CD4-positive, alpha-beta T cell treated with Interferon gamma for 1 hour (primary cell): ENCODE data around the gene TMSB4X.
"Not testable (repeated sequence)": the region's sequence is repeated elsewhere in the genome, so short reads cannot be mapped to it uniquely, and the experiment has no call there.

Experiments used
- DNase-seq: peaks from one replicate; pipeline ENCODE4 v3.0.0-alpha.2; 2020

The TMSB4X gene

DNA sequence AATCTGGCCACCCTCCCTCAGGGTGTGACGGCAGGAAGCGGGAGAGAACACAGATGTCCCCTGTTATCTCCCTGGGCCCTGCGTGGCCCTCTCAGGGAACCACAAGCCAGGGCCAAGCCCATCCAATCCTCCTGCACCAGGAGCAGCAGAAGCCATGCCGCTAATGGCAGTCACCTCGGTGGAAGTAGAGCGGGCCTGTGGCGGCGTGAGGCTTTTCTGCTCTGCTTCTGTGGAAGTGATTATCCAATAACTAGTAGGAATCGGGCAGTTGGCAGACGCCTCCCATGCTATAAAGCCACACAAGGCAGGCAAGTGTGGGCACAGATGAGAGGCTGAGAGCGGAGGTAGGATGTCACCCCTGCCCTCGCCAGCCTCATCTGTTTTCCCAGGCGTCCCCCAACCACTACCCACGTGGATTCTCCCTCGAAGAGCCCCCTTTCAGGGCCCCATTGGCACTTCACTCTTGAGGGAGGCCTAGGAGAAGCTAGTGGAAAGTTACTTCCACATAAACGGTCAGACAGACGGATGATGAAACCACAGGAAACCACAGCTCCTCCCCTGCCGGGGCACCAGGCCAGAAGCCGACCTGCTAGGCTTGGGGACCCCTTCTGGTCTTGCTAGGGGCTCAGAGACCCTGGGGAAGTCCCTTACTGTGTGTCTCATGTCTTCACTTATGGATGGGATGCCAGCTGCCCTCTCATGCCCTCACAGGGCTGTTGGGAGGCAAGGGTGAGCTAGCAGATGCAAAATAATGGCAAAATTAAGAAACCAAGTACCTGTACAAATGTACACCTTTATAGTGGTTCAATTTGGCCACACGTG lies 18.8 kb upstream of the TMSB4X start:
- peak; percentile 81 for DNase-seq

DNA sequence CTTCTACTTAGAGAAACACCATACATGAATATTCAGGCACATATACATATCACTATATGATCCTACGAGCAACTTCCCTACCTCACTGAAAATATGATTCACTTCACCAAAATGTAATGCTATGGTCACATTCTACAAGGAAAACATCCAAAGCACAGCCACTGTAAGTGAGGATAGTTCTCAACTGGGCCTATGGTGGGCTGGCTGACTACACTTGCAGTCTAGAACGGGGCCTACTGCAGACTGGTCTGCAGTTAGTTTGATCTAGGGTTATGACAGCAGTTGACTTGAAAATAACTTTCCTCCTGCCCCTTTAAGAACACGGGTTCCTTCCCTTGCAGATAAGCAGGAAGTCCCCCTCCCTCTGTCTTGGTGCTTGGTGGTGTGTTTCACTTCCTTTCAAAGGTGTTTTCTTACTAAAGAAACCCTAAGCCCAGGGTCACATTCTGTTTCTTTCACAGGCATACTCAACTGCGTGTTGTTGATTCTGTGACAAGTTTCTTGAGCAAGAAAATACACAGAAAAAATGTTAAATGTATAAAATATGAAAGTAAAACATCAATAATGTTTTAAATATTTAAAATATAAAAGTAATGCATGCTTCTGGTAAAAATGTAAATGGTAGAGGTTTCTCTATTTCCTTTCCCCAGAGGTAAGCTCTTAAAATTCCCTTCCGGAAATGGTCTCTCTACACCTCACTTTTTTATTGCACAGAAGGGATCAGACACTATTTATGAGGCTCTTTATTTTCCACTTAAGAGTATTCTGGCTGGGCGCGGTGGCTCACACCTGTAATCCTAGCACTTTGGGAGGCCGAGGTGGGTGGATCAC lies 18.0 kb upstream of the TMSB4X start:
- DNase-seq = peak; percentile 76

DNA sequence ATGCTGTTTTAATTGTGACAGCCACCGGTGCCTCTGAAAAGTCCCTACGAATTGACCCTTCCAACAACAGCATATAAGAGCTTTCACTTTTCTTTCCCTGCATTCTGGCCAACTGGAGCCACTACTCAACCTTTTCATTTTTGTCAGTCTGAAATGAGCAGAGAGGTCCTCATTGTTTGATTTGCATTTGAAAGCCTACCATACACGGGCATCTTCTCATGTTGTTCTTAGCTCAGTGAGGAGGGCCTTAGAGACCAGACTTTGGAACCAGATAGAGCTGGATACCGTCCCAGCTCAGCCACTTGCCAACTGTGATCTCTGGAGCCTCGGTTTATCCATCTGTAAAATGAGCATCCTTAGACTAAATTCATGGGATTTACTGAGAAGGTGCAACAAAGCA lies 16.9 kb upstream of the TMSB4X start:
- DNase-seq = no peak

DNA sequence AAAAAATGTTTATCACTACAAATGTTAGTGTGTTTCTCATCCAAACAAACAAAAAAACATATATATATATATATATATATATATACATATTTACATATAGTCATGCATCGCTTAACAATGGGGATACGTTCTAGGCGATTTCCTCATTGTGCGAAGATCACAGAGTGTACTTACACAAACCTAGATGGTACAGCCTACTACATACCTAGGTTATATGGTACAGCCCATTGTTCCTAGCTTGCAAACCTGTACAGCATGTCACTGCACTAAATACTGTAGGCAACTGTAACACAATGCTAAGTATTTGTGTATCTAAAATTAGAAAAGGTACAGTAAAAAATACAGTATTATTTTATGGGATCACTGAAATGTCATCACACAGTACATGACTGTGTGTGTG lies 16.4 kb upstream of the TMSB4X start:
- DNase-seq = no peak

DNA sequence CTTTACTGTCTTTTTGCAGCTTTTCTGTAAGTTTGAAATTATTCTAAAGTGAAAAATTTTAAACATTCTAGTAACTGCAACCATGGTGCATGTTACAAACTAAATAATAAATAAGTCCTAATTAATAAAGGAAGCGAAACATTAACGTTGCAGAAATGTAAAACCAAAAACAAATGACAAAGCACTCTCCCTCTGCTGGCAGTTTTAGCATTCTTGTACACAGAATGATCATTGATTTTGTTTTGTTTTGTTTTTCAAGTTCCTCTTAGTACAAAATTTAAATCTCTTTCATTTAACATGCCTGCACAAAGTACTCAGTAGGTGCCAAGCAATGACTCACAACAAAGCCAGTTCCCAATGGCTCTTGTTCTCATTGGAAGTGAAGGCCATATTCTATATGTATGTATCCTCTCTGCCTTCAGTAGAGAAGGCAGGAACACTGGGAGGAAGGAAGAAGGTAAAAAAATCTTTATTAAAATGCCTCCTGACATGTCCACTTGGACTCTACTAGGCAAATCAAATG lies 13.7 kb upstream of the TMSB4X start:
- no peak for DNase-seq

DNA sequence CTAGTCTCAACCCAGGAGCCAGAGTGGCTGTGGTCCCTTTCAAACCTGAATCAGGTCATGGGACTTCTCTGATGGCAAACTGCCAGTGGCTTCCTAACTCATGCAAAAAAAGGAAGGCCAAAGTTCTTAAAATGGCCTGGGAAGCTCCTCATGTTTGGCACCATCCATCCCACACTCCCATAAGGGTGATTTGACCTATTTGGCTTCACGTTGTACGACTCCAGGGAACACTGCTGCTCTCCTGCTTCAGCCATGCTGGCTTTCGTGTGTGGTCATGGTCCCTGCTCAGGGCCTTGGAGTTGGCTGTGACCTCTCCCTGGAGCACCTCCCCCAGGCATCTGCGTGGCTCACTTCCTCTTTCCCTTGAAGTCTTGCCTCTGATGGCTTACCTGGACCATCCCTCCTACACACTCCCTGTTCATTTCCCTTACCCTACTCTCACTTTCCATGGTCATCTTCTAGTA lies 12.8 kb upstream of the TMSB4X start:
- no peak for DNase-seq

DNA sequence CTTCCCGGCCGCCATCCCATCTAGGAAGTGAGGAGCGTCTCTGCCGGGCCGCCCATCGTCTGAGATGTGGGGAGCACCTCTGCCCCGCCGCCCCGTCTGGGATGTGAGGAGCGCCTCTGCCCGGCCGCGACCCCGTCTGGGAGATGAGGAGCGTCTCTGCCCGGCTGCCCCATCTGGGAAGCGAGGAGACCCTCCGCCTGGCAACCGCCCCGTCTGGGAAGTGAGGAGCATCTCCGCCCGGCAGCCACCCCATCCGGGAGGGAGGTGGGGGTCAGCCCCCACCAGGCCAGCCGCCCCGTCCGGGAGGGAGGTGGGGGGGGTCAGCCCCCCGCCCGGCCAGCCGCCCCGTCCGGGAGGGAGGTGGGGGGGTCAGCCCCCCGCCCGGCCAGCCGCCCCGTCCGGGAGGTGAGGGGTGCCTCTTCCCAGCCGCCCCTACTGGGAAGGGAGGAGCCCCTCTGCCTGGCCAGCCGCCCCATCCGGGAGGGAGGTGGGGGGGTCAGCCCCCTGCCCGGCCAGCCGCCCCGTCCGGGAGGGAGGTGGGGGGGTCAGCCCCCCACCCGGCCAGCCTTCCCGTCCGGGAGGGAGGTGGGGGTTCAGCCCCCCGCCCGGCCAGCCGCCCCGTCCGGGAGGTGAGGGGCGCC lies 11.6 kb upstream of the TMSB4X start:
- not testable (repeated sequence) for DNase-seq

DNA sequence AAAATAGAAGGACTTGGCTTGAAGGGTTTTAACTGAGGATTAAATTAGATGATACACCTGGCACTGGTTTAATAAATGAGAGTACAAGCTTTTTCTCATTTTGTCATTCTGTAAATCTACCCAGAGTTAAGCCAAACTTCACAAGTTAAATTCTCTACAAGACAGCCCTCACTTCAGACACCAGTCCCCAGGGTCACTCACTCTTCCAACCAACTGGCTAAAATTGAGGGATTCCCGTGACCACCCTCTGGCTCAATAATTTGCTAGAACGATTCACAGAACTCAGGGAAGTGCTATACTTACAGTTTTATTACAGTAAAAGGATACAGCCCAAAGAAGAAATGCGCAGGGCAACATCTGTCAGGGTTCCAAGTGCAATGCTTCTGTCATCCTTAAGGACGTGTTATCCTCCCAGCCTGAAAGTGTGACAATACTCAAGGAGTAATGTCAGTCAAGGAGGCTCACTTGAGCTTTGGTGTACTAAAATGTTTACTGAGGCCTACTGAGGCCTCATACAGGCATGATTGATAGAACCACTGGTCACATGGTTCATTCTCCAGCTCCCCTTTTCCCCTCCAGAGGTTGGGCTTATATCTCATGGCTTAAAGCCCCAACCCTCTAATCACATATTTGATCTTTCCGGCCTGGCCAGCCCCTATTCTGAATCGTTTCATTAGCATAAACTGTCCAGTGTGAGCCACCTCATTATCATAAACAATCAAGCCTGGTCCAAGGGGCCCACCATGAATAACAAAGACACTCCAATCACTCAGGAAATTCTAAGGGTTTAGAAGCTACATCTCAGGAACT lies 9.6 kb upstream of the TMSB4X start:
- DNase-seq = no peak

DNA sequence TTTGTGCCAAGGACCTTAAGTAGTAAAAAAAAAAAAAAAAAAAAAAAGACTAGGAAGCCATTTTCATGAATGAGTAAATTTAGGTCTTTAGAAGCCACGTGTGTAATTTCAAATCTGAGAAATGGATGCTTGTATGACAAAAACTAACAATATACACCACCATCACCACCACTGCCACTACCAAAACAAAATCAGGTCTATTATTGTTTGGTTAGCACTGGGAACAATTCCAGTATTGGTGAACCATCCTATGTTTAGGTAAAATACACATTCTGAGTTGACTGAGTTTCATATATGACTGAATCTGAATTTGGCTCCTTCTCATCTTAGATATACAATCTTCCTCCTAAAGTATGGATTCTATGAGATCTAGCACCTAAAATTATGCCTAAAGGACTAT lies 8.8 kb upstream of the TMSB4X start:
- no peak for DNase-seq

DNA sequence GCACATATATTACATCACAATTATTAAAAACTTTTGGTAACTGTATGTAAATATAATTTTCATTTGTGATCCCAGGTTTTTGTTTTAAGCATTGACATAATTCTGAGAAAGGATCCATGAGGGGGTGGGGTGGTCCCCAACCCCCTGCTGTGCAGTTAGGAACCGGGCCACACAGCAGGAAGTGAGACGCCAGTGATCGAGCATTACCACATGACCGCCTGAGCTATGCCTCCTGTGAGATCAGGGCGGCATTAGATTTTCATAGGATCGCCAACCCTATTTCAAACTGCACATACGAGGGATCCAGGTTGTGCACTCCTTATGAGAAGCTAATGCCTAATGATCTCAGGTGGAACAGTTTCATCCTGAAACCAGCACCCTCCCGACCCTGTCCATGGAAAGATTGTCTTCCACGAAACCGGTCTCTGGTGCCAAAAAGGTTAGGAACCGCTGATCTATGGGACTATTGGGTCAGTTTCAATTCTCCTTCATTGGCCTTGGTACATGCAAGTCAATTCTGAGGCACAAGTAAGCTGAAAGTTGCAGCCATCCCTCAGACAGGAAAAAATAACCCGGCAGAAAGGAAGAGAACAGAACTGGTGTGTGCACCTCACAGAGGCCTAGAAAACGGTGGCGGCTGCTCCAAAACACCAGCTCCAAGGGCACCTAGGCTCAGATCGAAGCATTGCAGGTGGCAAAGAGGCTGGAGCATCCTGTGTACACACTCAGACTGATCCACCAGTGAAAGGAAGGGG lies 7.0 kb upstream of the TMSB4X start:
- DNase-seq = no peak

DNA sequence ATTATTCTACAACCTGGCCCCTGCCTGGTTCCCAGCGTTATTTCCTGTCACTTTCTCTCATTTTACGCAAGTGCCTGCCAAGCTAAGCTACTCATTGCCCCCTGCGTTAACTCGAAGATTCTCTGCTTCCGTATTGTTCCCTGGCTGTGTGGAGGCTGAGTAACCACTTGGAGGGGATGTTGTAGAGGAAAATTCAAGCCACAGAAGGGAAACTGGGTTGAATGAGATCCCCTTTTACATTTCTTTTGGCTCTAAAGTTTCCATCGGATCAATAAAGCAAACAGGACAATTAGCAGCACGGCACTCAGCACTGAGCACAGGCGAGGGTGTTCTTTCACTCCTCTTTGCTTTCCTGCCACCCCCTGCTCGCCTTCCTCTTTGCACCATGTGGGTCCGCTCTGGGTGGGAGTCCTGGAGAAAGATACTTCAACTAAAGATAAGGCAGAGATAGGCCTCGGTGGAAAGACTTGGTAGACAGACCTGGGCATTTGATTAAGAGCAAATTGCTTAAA lies 4.2 kb upstream of the TMSB4X start:
- DNase-seq = peak; percentile 70

DNA sequence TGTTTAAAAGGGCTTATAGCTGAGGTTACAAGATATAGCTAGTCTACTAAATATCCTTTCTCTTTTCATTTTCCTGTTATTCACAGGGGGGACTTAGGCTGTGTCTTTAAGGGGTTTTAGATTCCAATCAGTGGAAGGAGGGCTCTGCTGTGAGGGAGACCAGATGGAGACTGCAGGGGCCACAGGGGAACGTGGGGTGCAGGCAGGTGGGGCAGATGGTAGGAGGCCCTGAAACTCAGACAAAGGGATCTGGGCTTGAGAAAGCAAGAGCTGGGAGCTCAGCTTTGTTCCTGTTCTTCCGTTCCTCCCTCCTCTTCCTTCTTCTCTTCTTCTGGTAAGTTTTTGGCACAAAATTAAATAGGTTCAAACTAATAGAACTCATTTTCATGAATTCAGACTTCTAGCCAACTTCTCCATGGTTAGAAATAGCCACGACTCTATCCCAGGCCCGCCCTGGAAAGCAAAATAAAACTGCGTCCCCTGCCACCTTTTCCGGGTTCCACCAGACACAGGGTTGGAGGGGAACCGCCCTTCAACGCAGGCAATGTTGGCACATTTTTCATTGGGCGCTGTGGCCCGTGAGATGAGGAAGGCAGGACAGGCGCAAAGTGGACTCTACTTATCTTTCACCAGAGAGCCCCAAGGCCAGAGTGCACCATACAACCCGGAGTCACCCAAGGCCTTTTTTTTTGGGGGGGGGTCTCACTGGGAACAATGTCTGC lies 3.5 kb upstream of the TMSB4X start:
- peak; percentile 39 for DNase-seq

DNA sequence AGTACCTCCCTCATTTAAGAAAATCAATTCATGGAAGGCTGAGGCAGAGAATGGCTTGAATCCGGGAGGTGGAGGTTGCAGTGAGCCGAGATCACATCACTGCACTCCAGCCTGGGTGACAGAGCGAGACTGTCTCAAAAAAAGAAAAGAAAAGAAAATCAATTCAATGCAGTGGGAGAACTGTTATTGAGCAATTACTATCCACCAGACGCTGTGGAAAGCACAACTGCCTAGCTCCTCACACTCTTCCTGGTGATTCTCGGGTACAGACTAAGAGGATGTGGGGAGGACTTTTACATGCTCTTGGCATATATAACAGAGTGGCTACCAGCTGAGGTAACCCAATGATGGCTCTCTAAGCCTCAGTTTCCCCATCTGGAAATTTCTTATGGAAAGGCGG lies 2.7 kb upstream of the TMSB4X start:
- DNase-seq = no peak

DNA sequence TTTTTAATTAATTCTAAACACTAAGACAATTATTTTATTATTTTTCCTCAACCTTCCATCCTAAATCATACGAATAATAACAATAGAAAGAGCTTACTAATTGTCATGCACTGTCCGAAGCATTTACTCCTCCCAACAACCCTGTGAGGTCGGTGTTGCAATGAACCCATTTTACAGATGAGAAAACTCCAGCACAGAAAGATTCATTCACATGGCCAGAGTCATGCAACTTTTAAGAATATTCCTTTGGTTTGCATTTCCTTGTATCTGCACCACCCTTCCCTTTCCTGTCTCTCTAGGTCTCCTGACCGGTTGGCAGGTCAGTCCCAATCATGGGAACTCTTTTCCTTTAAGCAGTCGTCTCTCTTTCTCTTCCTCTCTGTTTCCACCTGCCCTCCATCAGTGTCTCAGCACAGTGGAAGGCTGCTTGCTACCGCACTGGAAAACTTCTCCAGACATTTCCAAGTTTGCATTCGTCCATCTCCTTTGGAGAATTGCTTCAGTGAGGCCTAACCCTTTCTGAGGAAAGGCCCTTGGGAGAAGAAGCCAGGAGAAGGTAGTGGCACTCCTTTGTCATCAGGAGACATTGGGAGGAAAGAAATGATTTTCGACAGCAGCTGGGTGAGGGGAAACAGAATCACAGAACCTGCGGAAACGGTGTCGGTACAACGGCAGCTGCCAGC lies 1.9 kb upstream of the TMSB4X start:
- DNase-seq = no peak

DNA sequence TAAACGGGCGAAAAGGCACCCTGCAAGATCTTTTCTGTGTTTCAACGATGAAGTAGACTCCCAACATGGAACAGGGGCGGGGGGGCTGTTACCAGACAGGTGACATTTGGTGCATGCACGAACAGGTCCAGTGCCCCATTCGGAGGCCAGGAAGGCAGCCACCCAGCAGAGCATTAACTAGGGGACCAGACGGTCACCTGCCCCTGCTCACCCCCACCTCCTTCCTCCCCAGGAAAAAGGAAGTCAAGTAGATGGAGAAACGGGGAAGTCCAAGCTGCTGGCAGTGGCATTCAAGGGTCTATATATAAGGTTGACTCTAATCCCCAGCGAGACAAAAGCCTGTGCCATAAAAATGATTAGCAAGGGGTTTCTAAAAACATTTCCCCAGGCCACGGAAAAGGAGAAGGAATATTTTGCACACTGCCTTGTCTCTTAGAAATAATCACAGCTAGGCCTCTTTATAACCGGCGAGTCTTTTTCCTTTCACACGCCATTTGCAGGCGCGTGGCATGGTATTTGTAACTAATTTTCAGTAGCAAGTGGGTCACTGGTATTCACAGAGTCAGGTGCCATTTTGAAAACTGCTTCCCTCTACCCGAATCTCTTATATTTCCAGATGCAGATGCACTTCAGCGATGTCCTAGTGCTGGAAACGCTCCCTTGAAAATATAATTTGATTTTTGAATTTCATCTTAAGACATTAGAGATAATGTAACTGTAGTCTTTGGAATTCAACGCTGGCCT lies 1.2 kb upstream of the TMSB4X start:
- peak; percentile 62 for DNase-seq

DNA sequence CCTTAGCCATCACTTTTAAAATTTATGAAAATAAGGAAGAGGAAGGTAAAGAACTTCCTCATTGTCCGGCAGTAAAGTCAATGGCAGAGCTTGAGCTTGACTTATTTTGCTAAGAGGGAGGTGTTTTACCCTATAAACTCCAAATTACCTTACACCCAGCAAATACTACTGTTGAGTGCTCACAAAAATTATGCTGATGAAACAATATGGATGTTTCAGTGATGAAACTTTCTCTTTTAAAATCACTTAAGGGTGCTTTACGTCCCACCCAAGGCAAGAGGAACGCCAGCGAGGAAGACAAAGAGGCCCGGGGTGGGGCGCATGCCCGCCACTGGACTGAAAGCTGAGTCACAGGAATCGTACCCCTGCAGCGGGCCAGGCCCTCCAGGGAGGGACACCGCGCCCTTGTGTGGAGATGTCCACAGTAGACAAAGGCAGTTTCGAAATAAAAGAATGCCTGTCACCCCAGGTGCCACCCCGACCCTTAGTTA lies 560 bp upstream of the TMSB4X start:
- DNase-seq = peak; percentile 54

DNA sequence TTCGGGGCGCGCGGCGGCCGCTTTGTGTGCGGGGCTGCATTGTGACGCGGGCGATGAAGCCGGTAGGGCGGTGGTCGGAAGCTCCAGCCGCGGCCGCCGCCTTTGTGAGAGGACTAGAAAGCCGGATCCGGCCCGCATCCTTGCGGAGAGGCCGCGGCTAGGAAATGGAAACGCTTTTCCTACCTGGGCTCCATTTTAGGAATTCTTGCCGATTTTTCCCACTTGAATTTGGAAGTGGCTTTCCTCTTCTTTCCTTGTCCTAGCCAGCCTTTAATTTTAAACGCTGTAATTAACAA lies 708 bp downstream of the TMSB4X start:
- DNase-seq = no peak

DNA sequence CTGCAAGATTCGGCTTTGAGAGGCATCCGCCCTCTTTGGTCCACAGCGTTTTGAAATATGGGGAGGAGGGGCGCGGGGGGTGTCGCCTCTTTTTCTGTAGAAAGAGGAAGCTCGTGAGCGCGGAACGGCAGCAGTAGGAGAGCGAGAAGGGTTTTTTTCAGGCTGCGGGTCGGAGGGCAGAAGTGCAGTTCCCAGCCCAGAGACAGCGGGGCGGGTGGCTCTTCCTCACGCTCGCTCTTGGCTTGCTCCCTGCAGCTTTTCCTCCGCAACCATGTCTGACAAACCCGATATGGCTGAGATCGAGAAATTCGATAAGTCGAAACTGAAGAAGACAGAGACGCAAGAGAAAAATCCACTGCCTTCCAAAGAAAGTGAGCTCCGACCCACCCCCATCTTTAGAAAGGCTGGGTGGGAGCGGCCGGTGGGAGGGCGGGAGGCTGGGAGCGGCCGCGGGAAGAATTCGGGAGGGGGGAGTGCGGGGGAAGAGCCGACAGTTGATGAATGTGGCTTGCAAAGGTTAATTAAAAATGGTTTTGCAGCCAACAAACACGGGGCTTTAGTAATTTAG lies 1.2 kb downstream of the TMSB4X start:
- DNase-seq = peak; percentile 70
